WTC11 (cell line): ENCODE data around the gene BICRA. TPM values are rescaled to one million over a fixed set of nuclear protein-coding genes. Genes with fewer than 3 reads are reported as not detected.

Source experiments
- ATAC-seq: fragments of 200-7000 bp; cut with Tn5 transposase; 2 replicates; pipeline ENCODE4 v1.10.0; 2021; ENCODE audit warnings: mild to moderate bottlenecking, moderate library complexity
- CTCF ChIA-PET: fragments of 300-600 bp; sonication (Branson Sonifier 250); formaldehyde crosslinking; loops from one replicate; lab custom pipeline; 2021; ENCODE audit warnings: antibody characterized with exemption; lab: Charles Lee
- POLR2A ChIA-PET: fragments of 350-600 bp; sonication (Branson Sonifier 250); formaldehyde crosslinking; loops from one replicate; lab custom pipeline; 2021; ENCODE audit warnings: antibody characterized with exemption; lab: Charles Lee
- DNase-seq: peaks from one replicate; pipeline ENCODE4 v3.0.0; 2021; ENCODE audit warnings: low spot score
- H3K27ac Mint-ChIP-seq: 2 replicates; pipeline ENCODE4 v1.8.0; 2021; ENCODE audit warnings: mixed read lengths
- H3K27me3 Mint-ChIP-seq: 2 replicates; pipeline ENCODE4 v1.8.0; 2021; ENCODE audit warnings: low read depth, mild to moderate bottlenecking, moderate library complexity, mixed read lengths
- H3K36me3 Mint-ChIP-seq: 2 replicates; pipeline ENCODE4 v1.8.0; 2021; ENCODE audit warnings: mixed read lengths
- H3K4me1 Mint-ChIP-seq: 2 replicates; pipeline ENCODE4 v1.8.0; 2022; ENCODE audit warnings: mixed read lengths
- H3K4me3 Mint-ChIP-seq: 2 replicates; pipeline ENCODE4 v1.8.0; 2021; ENCODE audit warnings: mild to moderate bottlenecking, moderate library complexity, mixed read lengths
- H3K9me3 Mint-ChIP-seq: 2 replicates; pipeline ENCODE4 v1.8.0; 2021; ENCODE audit warnings: mixed read lengths
- AFF4 ChIP-seq: sonication (generic); formaldehyde crosslinking; IDR thresholded peaks from 2 replicates; pipeline ENCODE4 v1.8.1; 2023; ENCODE audit warnings: mild to moderate bottlenecking, missing genetic modification reagents, borderline replicate concordance
- ARID4B ChIP-seq: sonication (generic); formaldehyde crosslinking; IDR thresholded peaks from 2 replicates; pipeline ENCODE4 v1.8.0; 2023; ENCODE audit warnings: missing genetic modification reagents, mild to moderate bottlenecking, borderline replicate concordance
- ATF2 ChIP-seq: sonication (generic); formaldehyde crosslinking; IDR thresholded peaks from 2 replicates; pipeline ENCODE4 v1.8.1; 2022; ENCODE audit warnings: low read depth, missing genetic modification reagents, borderline replicate concordance
- GTF2I ChIP-seq: fragments of 250-450 bp; sonication (Bioruptor Pico); conservative IDR thresholded peaks from 2 replicates; pipeline ENCODE4 v1.4.0; 2021; ENCODE audit warnings: mild to moderate bottlenecking
- MLX ChIP-seq: sonication (generic); formaldehyde crosslinking; IDR thresholded peaks from 2 replicates; pipeline ENCODE4 v1.8.1; 2023; ENCODE audit warnings: mild to moderate bottlenecking, missing genetic modification reagents, moderate library complexity
- NR1H2 ChIP-seq: sonication (generic); formaldehyde crosslinking; IDR thresholded peaks from 2 replicates; pipeline ENCODE4 v1.9.0; 2021; ENCODE audit warnings: mild to moderate bottlenecking, moderate library complexity, missing genetic modification reagents
- SMAD3 ChIP-seq: sonication (generic); formaldehyde crosslinking; IDR thresholded peaks from 2 replicates; pipeline ENCODE4 v1.8.0; 2022; ENCODE audit warnings: missing genetic modification reagents, mild to moderate bottlenecking, borderline replicate concordance
- STAT6 ChIP-seq: sonication (generic); formaldehyde crosslinking; conservative IDR thresholded peaks from 2 replicates; pipeline ENCODE4 v1.8.1; 2023; ENCODE audit warnings: mild to moderate bottlenecking, low read depth, missing genetic modification reagents, moderate library complexity
- ZMAT4 ChIP-seq: fragments of 250-450 bp; sonication (Bioruptor Pico); IDR thresholded peaks from 2 replicates; pipeline ENCODE4 v1.9.0; 2021; ENCODE audit warnings: mild to moderate bottlenecking
- ZNF121 ChIP-seq: sonication (generic); formaldehyde crosslinking; IDR thresholded peaks from 2 replicates; pipeline ENCODE4 v1.8.0; 2023; ENCODE audit warnings: missing genetic modification reagents
- ZNF425 ChIP-seq: fragments of 250-450 bp; sonication (Bioruptor Pico); conservative IDR thresholded peaks from 2 replicates; pipeline ENCODE4 v1.9.0; 2021; ENCODE audit warnings: mild to moderate bottlenecking
- total RNA-seq: library from RNA; stranded (reverse); gene quantifications from 3 replicates; pipeline ENCODE4 v1.2.3, GENCODE V29; 2021

The BICRA gene
- total RNA-seq, 1 experiment from 2014 or later = 30.3 TPM

GRCh38 chr19:47628078-47628771, 19.3 kb downstream of the BICRA start:
- H3K9me3 Mint-ChIP-seq = no peaks in the 10 kb centered on the region
- DNase-seq (no peak), ATAC-seq (no peak)
- TF ChIP-seq ZNF425 (no peak), STAT6 (no peak), ARID4B (no peak), AFF4 (CRISPR knock-in tag) (no peak), SMAD3 (no peak)
- CTCF ChIA-PET = interaction anchor here (0.6 to 1.3 kb wide), 2 partner anchors 67 to 113 kb away, joined by 3 read pairs; no protein-coding TSS in a partner anchor
- no peak overlapping the region for H3K4me3 Mint-ChIP-seq
- peaks cover 52% of the 10 kb centered on the region for H3K4me1 Mint-ChIP-seq
- peaks cover 9% of the 10 kb centered on the region; the same call in 1 of the 2 replicates for H3K36me3 Mint-ChIP-seq
- H3K27me3 Mint-ChIP-seq = no peaks in the 10 kb centered on the region
- peak overlapping the region; percentile 74; the same call in 1 of the 2 replicates for H3K27ac Mint-ChIP-seq
- POLR2A ChIA-PET = interaction anchor here (0.5 kb wide), 1 partner anchor 27 kb away, joined by 6 read pairs; no protein-coding TSS in a partner anchor

- Mint-ChIP-seq H3K36me3 (peaks cover 11% of the 10 kb centered on the region; the same call in 1 of the 2 replicates), H3K27me3 (no peaks in the 10 kb centered on the region), H3K27ac (0 out of 2 replicates have a peak overlapping the region, but pooled peaks have one; percentile 15), H3K4me1 (peaks cover 45% of the 10 kb centered on the region), H3K9me3 (no peaks in the 10 kb centered on the region), H3K4me3 (no peak overlapping the region)
- ChIA-PET POLR2A (no interaction called here), CTCF (no interaction called here)
- ATAC-seq = no peak
- DNase-seq = no peak
- no peak for TF ChIP-seq ZNF121 (CRISPR knock-in tag)
- no peak for TF ChIP-seq ATF2 (CRISPR knock-in tag)
- no peak for TF ChIP-seq ARID4B
- TF ChIP-seq ZMAT4 = no peak
- no peak for TF ChIP-seq NR1H2
- TF ChIP-seq GTF2I (CRISPR knock-in tag) = no peak
- no peak for TF ChIP-seq MLX (CRISPR knock-in tag)
Observed at GRCh38 chr19:47630594-47630993, 21.7 kb downstream of the BICRA start.
